LNCaP clone FGC (cell line): ENCODE results near the gene RAE1.
"Not testable (repeated sequence)": the region's sequence is repeated elsewhere in the genome, so short reads cannot be mapped to it uniquely, and the experiment has no call there.

ENCODE experiments used
- DNase-seq: peaks from one replicate; pipeline ENCODE4 v3.0.0-alpha.2; 2011; ENCODE audit warnings: low read depth
- H3K4me3 ChIP-seq: 2 replicates; pipeline ENCODE4 v1.5.1; 2011; ENCODE audit warnings: mild to moderate bottlenecking, low read depth, low read length, control low read depth
- TF ChIP-seq, protein P1 (sequence below): IDR thresholded peaks from 2 replicates; pipeline ENCODE4 v1.5.1; 2012; ENCODE audit warnings: mild to moderate bottlenecking; ENCODE audit not compliant: control insufficient read depth, insufficient read depth; ENCODE audit errors: extremely low read depth

RAE1 gene

DNA sequence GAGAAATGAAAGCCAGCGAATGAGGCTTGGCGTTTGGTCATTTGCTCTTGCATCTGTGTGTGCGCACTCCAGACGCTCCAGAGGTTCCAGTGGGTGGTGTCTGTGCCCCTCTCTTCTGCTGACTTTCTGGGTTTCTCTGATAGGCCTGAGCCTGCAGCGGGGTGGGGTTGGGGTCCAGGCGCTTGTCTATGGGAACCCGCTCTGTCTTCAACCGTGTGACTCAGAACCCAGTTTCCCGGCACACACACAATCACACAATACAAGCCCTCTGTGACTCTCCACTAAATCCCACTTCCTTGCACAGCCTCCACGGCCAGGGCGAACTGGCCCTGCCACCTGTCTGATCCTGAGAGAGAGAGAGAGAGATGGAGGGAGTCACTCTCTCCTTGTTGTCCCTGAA is 64.7 kb downstream of the RAE1 start:
- TF ChIP-seq, protein P1, sequence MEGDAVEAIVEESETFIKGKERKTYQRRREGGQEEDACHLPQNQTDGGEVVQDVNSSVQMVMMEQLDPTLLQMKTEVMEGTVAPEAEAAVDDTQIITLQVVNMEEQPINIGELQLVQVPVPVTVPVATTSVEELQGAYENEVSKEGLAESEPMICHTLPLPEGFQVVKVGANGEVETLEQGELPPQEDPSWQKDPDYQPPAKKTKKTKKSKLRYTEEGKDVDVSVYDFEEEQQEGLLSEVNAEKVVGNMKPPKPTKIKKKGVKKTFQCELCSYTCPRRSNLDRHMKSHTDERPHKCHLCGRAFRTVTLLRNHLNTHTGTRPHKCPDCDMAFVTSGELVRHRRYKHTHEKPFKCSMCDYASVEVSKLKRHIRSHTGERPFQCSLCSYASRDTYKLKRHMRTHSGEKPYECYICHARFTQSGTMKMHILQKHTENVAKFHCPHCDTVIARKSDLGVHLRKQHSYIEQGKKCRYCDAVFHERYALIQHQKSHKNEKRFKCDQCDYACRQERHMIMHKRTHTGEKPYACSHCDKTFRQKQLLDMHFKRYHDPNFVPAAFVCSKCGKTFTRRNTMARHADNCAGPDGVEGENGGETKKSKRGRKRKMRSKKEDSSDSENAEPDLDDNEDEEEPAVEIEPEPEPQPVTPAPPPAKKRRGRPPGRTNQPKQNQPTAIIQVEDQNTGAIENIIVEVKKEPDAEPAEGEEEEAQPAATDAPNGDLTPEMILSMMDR, result no peak

DNA sequence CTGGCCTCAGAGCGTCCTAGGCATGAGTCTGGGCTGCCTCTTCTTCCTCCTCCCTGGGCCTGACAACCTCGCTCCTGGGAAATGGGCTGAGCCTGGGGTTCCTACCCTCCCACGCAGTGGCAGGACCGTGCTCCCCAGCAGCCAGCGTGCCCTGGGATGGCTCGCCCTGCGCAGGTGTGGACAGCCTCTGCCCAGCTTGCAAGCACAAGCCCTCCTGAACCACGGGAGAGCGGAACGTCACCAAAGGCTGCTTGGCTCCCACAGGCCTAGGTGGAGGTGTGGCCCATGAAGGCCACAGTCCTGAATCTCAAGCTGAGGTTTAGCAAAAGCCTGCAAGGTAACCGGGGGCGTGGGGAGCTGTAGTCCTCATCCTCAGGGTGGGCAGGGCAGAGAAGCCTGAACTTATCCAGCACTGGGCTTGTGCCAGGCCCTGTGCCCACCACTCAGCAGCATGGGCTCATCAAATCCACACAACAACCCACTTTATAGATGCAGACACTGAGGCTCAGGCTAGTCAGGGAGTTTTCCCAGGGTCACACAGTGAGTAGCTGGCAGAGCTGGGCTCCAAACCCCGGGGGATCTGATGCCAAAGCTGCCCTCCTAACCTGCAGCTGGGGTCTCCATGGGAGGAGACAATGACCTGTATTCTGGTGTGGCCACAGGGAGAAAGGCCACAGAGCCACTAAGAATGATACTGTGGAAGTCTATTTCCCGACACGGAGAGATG is 65.4 kb downstream of the RAE1 start:
- TF ChIP-seq, protein P1, result no peak
- H3K4me3 ChIP-seq, result no peak overlapping the region
- no peak for DNase-seq

More for the DNA sequence above, 64.7 kb downstream of the RAE1 start:
- no peak for DNase-seq
- H3K4me3 ChIP-seq, result no peak overlapping the region

DNA sequence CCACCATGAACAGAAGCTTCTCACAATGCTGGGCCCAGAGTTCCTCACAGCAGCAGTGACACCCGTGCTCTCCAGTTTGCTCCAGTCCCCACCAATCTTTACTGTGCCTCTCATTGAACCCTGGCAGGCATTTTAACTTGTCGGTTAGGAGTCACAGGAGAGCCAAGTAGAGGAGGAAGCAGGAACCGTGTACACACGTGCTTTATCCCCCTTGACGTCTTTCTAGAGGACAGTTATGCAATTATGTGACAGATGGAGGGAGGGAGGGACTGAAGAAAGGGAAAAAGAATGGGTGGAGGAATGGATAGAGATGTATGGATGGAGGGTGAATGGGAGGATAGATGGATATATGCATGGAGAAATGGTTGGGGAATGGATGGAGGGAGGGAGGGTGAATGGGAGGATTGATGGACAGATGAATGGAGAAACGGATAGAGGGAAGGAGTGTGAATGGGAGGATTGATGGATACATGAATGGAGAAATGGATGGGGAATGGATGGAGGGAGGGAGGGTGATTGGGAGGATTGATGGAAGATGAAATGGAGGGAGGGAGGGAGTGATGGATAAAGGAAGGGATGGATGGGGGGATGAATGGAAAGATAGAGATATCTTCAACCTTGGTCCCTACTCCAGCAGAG is 66.1 kb downstream of the RAE1 start:
- TF ChIP-seq, protein P1, result no peak
- H3K4me3 ChIP-seq, result no peak overlapping the region
- no peak for DNase-seq

DNA sequence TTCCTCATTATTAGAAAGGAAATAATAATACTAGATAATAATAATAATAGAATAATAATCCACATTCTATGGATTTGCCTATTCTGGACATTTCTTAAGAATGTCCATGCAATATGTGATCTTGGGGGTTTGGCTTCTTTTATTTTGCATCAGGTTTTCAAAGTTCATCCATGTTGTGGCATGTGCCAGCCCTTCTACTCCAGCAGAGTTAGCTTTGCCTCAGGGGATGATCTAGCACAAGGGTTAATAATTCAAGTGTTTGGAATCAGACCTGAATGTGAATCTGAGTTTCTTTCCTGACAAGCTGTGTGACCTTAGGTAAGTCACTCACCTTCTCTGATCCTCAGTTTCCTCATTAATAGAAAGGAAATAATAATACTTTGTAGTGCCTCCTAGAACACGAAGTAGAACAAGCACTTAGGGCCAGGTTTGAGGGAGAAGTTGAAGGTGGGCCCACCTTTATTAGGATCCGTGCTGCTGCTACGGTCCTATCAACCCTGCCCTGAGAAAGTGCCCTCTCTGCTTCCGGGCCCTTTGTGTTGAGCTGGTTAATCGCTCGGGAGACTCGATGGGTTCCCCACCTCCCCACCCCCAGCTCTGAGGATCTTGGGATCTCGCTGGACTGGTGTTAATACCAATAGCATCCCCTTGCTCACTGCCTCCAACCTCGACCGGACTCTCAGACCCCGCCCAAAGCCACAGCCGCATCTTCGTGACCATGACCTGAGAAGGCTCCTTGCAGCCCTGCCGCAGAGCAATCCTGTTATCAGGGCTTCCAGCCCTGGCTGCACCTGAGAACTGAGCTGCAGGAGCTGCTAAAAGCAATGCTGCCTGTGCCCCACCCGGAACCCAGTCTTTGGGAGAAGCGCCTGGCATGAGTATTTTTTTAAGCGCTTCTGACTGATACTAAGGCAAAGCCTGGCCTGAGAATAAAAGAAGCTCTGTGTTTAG is 67.0 kb downstream of the RAE1 start:
- TF ChIP-seq, protein P1, result no peak
- no peak overlapping the region for H3K4me3 ChIP-seq
- DNase-seq, result no peak

DNA sequence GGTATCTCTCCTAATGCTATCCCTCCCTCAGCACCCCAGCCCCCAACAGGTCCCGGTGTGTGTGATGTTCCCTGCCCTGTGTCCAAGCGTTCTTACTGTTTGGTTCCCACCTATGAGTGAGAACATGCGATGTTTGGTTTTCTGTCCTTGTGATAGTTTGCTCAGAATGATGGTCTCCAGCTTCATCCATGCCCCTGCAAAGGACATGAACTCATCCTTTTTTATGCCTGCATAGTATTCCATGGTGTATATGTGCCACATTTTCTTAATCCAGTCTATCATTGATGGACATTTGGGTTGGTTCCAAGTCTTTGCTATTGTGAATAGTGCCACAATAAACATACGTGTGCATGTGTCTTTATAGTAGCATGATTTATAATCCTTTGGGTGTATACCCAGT is 68.4 kb downstream of the RAE1 start:
- DNase-seq, result not testable (repeated sequence)

DNA sequence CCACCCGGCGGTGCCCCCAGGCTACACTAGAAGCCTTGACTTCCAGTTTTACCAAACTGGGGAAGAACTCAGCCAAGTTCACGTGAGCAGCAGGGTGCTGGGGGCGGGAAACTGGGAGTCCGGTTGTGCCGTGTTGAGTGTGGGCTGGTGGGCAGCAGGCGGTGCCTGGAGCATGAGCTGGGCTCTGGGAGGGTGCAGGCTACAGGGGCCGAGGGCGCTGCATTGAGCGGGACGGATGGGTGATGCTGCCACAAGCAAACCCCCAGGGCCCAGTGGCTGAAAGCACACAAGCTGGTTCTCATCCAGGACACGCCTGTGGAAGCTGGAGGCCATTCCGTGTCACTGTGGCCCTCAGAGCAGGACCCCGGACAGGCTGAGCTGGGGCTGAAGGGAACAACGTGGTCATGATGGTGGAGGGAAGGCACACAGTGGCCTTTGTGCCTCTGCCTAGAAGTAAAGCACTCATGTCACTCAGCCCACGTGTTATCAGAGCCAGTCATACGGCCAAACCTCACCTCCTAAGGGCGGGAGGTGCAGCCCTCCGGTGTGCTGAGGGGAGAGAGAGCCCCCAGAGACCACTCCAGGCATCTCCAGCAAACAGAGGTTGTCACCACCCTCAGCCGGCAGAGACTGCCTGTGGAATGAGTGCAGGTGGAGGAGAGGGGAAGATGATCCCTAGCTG is 69.7 kb downstream of the RAE1 start:
- no peak overlapping the region for H3K4me3 ChIP-seq
- DNase-seq, result no peak
- TF ChIP-seq, protein P1, result no peak

More for the DNA sequence above, 68.4 kb downstream of the RAE1 start:
- H3K4me3 ChIP-seq, result not testable (repeated sequence)
